ENCODE results near the gene SLC37A4.
A peak's percentile ranks its signal among the peaks of the same experiment; 100 is the strongest.

SLC37A4 gene

GRCh38 chr11:119057000-119057769, 26.5 kb upstream of the SLC37A4 start, which contains the start of gene HYOU1:
Gene HYOU1 (minus strand): TSS chr11:119057205. CDS start chr11:119056160, 1,045 bp downstream.
- H2BK120ac ChIP-seq (ENCODE audit: insufficient read depth, low read length, poor library complexity): peak within 1 kb of the TSS; percentile 93
- peaks cover 1% of the 10 kb centered on the region for H3K9me3 ChIP-seq (ENCODE audit: insufficient read depth, low read depth, low read length)
- H3K18ac ChIP-seq (ENCODE audit: low read length): peak within 1 kb of the TSS; percentile 97
- WGBS (ENCODE audit: extremely low coverage, insufficient coverage, insufficient read length): no CpG with 5 or more reads among the region's 79 CpGs
- no peak within 1 kb of the TSS for H2BK12ac ChIP-seq (ENCODE audit: low read length)
- peak within 1 kb of the TSS; percentile 90 for H3K14ac ChIP-seq (ENCODE audit: low read length)
- no peaks in the 10 kb centered on the region for H3K27me3 ChIP-seq (ENCODE audit: insufficient read depth, low read length)
- H3K9ac ChIP-seq (ENCODE audit: low read length): peak within 1 kb of the TSS; percentile 71
- peaks cover 8% of the 10 kb centered on the region for H3K79me1 ChIP-seq (ENCODE audit: low read length)
- H3K4ac ChIP-seq (ENCODE audit: low read depth, low read length): peak within 1 kb of the TSS; percentile 60
- peak within 1 kb of the TSS; percentile 42 for H2AK5ac ChIP-seq (ENCODE audit: low read length)
- H3K27ac ChIP-seq (ENCODE audit: low read depth, low read length): peak within 1 kb of the TSS; percentile 77
- H3K4me2 ChIP-seq (ENCODE audit: low read length): peak within 1 kb of the TSS; percentile 96
- peak within 1 kb of the TSS; percentile 82 for H3K4me3 ChIP-seq (ENCODE audit: low read depth, low read length)
- peak within 1 kb of the TSS; percentile 88 for H4K8ac ChIP-seq (ENCODE audit: low read depth, low read length)
- H4K91ac ChIP-seq (ENCODE audit: low read depth, low read length): peak within 1 kb of the TSS; percentile 87
- H2BK5ac ChIP-seq (ENCODE audit: low read depth, low read length, poor library complexity): peak within 1 kb of the TSS; percentile 78
- DNase-seq: peak; percentile 95 to 97
- H3K23ac ChIP-seq (ENCODE audit: low read length): no peak within 1 kb of the TSS
- H3K4me1 ChIP-seq (ENCODE audit: control insufficient read depth in 1 of 2, insufficient read depth in 2 of 2, low read length in 2 of 2): peaks cover 9 to 10% of the 10 kb centered on the region in 2 experiments
- H4K12ac ChIP-seq (ENCODE audit: low read depth, low read length): peak within 1 kb of the TSS; percentile 86
- peak within 1 kb of the TSS; percentile 89 for H2AFZ ChIP-seq (ENCODE audit: insufficient read depth, low read length, poor library complexity)
- H3K79me2 ChIP-seq (ENCODE audit: control insufficient read depth, insufficient read depth, low read length, poor library complexity): peaks cover 8% of the 10 kb centered on the region
- H3K36me3 ChIP-seq (ENCODE audit: control insufficient read depth in 1 of 2, insufficient read depth in 2 of 2, low read length in 2 of 2): peaks cover 25 to 33% of the 10 kb centered on the region in 2 experiments

DNA sequence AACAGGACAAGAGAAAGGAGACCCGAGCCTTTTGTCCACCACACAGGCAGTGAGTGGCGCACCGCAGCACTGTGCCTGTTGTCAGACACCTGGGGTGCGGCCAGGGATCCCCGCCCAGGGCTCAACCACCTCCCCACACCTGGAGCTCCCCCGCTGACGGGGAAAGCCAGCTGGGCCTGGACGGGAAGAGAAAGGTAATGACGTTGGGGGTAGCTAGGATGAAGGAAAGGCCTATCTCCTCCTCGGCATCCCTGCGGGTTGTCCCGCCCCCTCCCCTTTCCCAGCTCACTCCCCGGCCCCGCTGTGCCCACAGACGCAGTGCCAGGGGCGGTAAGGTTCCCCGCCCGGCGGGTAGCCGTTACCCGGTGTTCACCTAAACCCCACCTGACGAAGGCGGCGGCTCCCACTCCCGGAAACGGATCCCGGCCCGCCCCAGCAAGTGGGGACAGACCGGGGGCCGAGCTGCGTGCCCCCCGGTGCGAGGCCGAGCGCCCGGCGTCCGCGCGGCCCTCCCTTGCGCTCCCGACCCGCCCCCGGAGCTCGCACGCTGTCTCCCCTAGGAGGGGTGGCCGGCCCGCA, 25.8 kb upstream of the SLC37A4 start:
- peaks cover 8% of the 10 kb centered on the region for H3K79me2 ChIP-seq (ENCODE audit: control insufficient read depth, insufficient read depth, low read length, poor library complexity)
- H2AFZ ChIP-seq (ENCODE audit: insufficient read depth, low read length, poor library complexity): peak overlapping the region; percentile 89
- peaks cover 1% of the 10 kb centered on the region for H3K9me3 ChIP-seq (ENCODE audit: insufficient read depth, low read depth, low read length)
- H3K4ac ChIP-seq (ENCODE audit: low read depth, low read length): peak overlapping the region; percentile 60
- H2AK5ac ChIP-seq (ENCODE audit: low read length): peak overlapping the region; percentile 42
- H3K4me2 ChIP-seq (ENCODE audit: low read length): peak overlapping the region; percentile 69
- no peak overlapping the region for H2BK12ac ChIP-seq (ENCODE audit: low read length)
- H3K27me3 ChIP-seq (ENCODE audit: insufficient read depth, low read length): no peaks in the 10 kb centered on the region
- peak overlapping the region; percentile 82 for H3K4me3 ChIP-seq (ENCODE audit: low read depth, low read length)
- no CpG with 5 or more reads among the region's 48 CpGs for WGBS (ENCODE audit: extremely low coverage, insufficient coverage, insufficient read length)
- DNase-seq: no peak
- H4K12ac ChIP-seq (ENCODE audit: low read depth, low read length): peak overlapping the region; percentile 86
- H3K9ac ChIP-seq (ENCODE audit: low read length): peak overlapping the region; percentile 71
- peaks cover 8% of the 10 kb centered on the region for H3K79me1 ChIP-seq (ENCODE audit: low read length)
- peak overlapping the region; percentile 77 for H3K27ac ChIP-seq (ENCODE audit: low read depth, low read length)
- peak overlapping the region; percentile 88 for H4K8ac ChIP-seq (ENCODE audit: low read depth, low read length)
- peak overlapping the region; percentile 78 for H2BK5ac ChIP-seq (ENCODE audit: low read depth, low read length, poor library complexity)
- peak overlapping the region; percentile 90 for H3K14ac ChIP-seq (ENCODE audit: low read length)
- H3K23ac ChIP-seq (ENCODE audit: low read length): no peak overlapping the region
- H3K36me3 ChIP-seq (ENCODE audit: control insufficient read depth in 1 of 2, insufficient read depth in 2 of 2, low read length in 2 of 2): peaks cover 32 to 39% of the 10 kb centered on the region in 2 experiments
- H3K18ac ChIP-seq (ENCODE audit: low read length): peak overlapping the region; percentile 97
- peak overlapping the region; percentile 87 for H4K91ac ChIP-seq (ENCODE audit: low read depth, low read length)
- peaks cover 9 to 10% of the 10 kb centered on the region in 2 experiments for H3K4me1 ChIP-seq (ENCODE audit: control insufficient read depth in 1 of 2, insufficient read depth in 2 of 2, low read length in 2 of 2)
- peak overlapping the region; percentile 93 for H2BK120ac ChIP-seq (ENCODE audit: insufficient read depth, low read length, poor library complexity)

DNA sequence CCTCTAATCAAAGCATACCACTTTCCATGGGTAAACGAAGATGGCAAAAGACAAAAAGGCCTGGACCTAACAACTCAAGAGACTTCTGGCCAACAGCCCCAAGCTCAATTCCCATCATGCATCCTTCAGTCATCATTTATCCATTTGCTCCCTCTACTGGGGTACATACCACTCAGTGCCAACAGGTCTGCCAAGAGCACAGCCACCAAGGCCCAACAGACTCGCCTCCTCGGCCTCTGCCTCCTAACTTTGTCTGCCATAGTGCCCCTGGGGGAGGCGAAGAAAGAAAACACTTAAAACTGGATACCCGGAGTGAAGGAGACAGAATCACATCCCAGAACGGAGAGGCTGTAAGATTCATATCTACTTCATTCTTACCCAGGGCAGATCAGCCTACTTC, 25.2 kb upstream of the SLC37A4 start:
- peaks cover 8% of the 10 kb centered on the region for H3K79me1 ChIP-seq (ENCODE audit: low read length)
- no peak overlapping the region for H4K12ac ChIP-seq (ENCODE audit: low read depth, low read length)
- H2BK12ac ChIP-seq (ENCODE audit: low read length): no peak overlapping the region
- DNase-seq: no peak
- no peak overlapping the region for H2BK5ac ChIP-seq (ENCODE audit: low read depth, low read length, poor library complexity)
- H3K4me3 ChIP-seq (ENCODE audit: low read depth, low read length): no peak overlapping the region
- peaks cover 8% of the 10 kb centered on the region for H3K79me2 ChIP-seq (ENCODE audit: control insufficient read depth, insufficient read depth, low read length, poor library complexity)
- H4K8ac ChIP-seq (ENCODE audit: low read depth, low read length): no peak overlapping the region
- no peak overlapping the region for H3K27ac ChIP-seq (ENCODE audit: low read depth, low read length)
- peaks cover 9 to 10% of the 10 kb centered on the region in 2 experiments for H3K4me1 ChIP-seq (ENCODE audit: control insufficient read depth in 1 of 2, insufficient read depth in 2 of 2, low read length in 2 of 2)
- no peak overlapping the region for H3K14ac ChIP-seq (ENCODE audit: low read length)
- H3K9me3 ChIP-seq (ENCODE audit: insufficient read depth, low read depth, low read length): peaks cover 2% of the 10 kb centered on the region
- peak overlapping the region; percentile 69 for H3K4me2 ChIP-seq (ENCODE audit: low read length)
- H3K36me3 ChIP-seq (ENCODE audit: control insufficient read depth in 1 of 2, insufficient read depth in 2 of 2, low read length in 2 of 2): peaks cover 38 to 46% of the 10 kb centered on the region in 2 experiments
- no peak overlapping the region for H2AFZ ChIP-seq (ENCODE audit: insufficient read depth, low read length, poor library complexity)
- H3K18ac ChIP-seq (ENCODE audit: low read length): no peak overlapping the region
- no peak overlapping the region for H4K91ac ChIP-seq (ENCODE audit: low read depth, low read length)
- no peak overlapping the region for H2BK120ac ChIP-seq (ENCODE audit: insufficient read depth, low read length, poor library complexity)
- peak overlapping the region; percentile 60 for H3K4ac ChIP-seq (ENCODE audit: low read depth, low read length)
- WGBS (ENCODE audit: extremely low coverage, insufficient coverage, insufficient read length): no CpG with 5 or more reads among the region's 6 CpGs
- H3K9ac ChIP-seq (ENCODE audit: low read length): peak overlapping the region; percentile 71
- no peaks in the 10 kb centered on the region for H3K27me3 ChIP-seq (ENCODE audit: insufficient read depth, low read length)
- no peak overlapping the region for H3K23ac ChIP-seq (ENCODE audit: low read length)
- no peak overlapping the region for H2AK5ac ChIP-seq (ENCODE audit: low read length)

DNA sequence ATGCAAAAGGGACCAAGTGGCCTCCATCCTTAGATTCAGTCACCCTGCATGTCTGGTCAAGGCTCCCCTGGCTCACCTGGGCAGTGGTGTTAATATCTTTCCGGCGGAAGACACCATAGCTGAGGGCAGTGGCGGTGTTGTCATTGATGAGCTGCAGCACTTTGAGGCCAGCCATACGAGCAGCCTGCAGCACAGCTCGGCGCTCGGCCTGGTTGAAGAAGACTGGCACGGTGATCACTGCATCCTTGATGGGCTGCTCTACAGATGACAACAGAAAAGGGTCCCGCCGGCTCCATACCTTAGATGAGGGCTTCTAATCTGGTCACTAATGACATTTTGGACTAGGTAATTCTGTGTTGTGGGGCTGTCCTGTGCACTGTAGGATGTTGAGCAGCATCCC, 23.7 kb upstream of the SLC37A4 start:
- H3K18ac ChIP-seq (ENCODE audit: low read length): no peak overlapping the region

More for the DNA sequence above, 23.7 kb upstream of the SLC37A4 start:
- Histone ChIP-seq H2BK120ac (ENCODE audit: insufficient read depth, low read length, poor library complexity) (no peak overlapping the region), H2BK5ac (ENCODE audit: low read depth, low read length, poor library complexity) (no peak overlapping the region), H3K36me3 (ENCODE audit: control insufficient read depth in 1 of 2, insufficient read depth in 2 of 2, low read length in 2 of 2) (peaks cover 47 to 54% of the 10 kb centered on the region in 2 experiments), H2AFZ (ENCODE audit: insufficient read depth, low read length, poor library complexity) (no peak overlapping the region), H3K9me3 (ENCODE audit: insufficient read depth, low read depth, low read length) (peaks cover 2% of the 10 kb centered on the region), H3K4me2 (ENCODE audit: low read length) (no peak overlapping the region), H3K79me1 (ENCODE audit: low read length) (peaks cover 8% of the 10 kb centered on the region), H3K4me1 (ENCODE audit: control insufficient read depth in 1 of 2, insufficient read depth in 2 of 2, low read length in 2 of 2) (peaks cover 9 to 10% of the 10 kb centered on the region in 2 experiments), H3K14ac (ENCODE audit: low read length) (no peak overlapping the region), H4K12ac (ENCODE audit: low read depth, low read length) (no peak overlapping the region), H3K27me3 (ENCODE audit: insufficient read depth, low read length) (no peaks in the 10 kb centered on the region), H3K23ac (ENCODE audit: low read length) (no peak overlapping the region), H4K91ac (ENCODE audit: low read depth, low read length) (no peak overlapping the region), H2BK12ac (ENCODE audit: low read length) (no peak overlapping the region), H3K27ac (ENCODE audit: low read depth, low read length) (no peak overlapping the region), H2AK5ac (ENCODE audit: low read length) (no peak overlapping the region), H3K4ac (ENCODE audit: low read depth, low read length) (no peak overlapping the region), H3K9ac (ENCODE audit: low read length) (no peak overlapping the region), H4K8ac (ENCODE audit: low read depth, low read length) (no peak overlapping the region), H3K4me3 (ENCODE audit: low read depth, low read length) (no peak overlapping the region), H3K79me2 (ENCODE audit: control insufficient read depth, insufficient read depth, low read length, poor library complexity) (peaks cover 8% of the 10 kb centered on the region)
- no peak for DNase-seq
- WGBS (ENCODE audit: extremely low coverage, insufficient coverage, insufficient read length): no CpG with 5 or more reads among the region's 10 CpGs

Data from trophoblast cell (in vitro differentiated cells and primary cell).